ENCODE data around the gene USP54. TPM values are rescaled to one million over a fixed set of nuclear protein-coding genes. Genes with fewer than 3 reads are reported as not detected.

USP54 gene
- total and polyA plus RNA-seq, 2 of the 13 experiments (the other 11 are each of a cell fraction or from before 2014, with no cell fraction given), result 18.1 to 25.0 TPM

- Histone ChIP-seq H3K27ac (ENCODE audit: extremely low read length, insufficient read depth, low read length) (no peak overlapping the region), H3K9ac (ENCODE audit: insufficient read depth, low read depth, low read length) (no peak overlapping the region), H3K4me3 (replicated peaks in 1 of 3; ENCODE audit: insufficient read depth in 1 of 3, low read depth in 2 of 3, low read length in 3 of 3) (no peak overlapping the region), H3K36me3 (replicated peaks in 1 of 2; ENCODE audit: control insufficient read depth in 1 of 2, insufficient read depth in 2 of 2, low read length in 2 of 2) (peaks cover 0 to 1% of the 10 kb centered on the region in 2 experiments; a peak in 2 of 5 replicates), H3K27me3 (ENCODE audit: control insufficient read depth in 1 of 2, insufficient read depth in 2 of 2, low read length in 2 of 2) (no peaks in the 10 kb centered on the region), H4K20me1 (ENCODE audit: insufficient read depth, low read length) (no peaks in the 10 kb centered on the region), H3K79me2 (ENCODE audit: insufficient read depth, low read length) (peaks cover 4% of the 10 kb centered on the region), H3K9me3 (ENCODE audit: low read length) (no peaks in the 10 kb centered on the region), H3K4me2 (ENCODE audit: low read depth, low read length) (no peak overlapping the region), H2AFZ (ENCODE audit: low read length) (no peak overlapping the region), H3K4me1 (ENCODE audit: insufficient read depth, low read length) (no peaks in the 10 kb centered on the region)
- intact Hi-C loops (cut with micrococcal nuclease; ENCODE audit: unreplicated experiment) (no loop called here), in situ Hi-C loops (cut with HindIII; ENCODE audit: extremely low pct_ligation_motif_present, low pct_unique_long_range_greater_than_20kb) (no loop called here)
- FAIRE-seq (no peak), ATAC-seq (no peak), DNase-seq (ENCODE audit: low spot score) (no peak)
- 70% methylated on average over 1 of the region's 1 CpG for WGBS (ENCODE audit: low lambda C conversion rate)
- BruUV-seq (replicated peaks), result no TSS peak
- ChIA-PET CTCF (ENCODE audit: low intra/inter-chr PET ratio, low total read pairs) (no interaction called here), POLR2A (interaction anchor here (2.2 kb wide), 1 partner anchor 10 kb away, joined by 10 read pairs; the partner anchor contains the start of gene PPP3CB)
- TF ChIP-seq TFDP2 (CRISPR knock-in tag; IDR thresholded peaks at IDR 0.05) (no peak), ZNF142 (CRISPR knock-in tag; IDR thresholded peaks at IDR 0.05) (no peak), PCBP2 (optimal IDR thresholded peaks at IDR 0.05; ENCODE audit: low read depth, low read length, poor library complexity, severe bottlenecking) (no peak), CBX5 (CRISPR knock-in tag; IDR thresholded peaks at IDR 0.05; ENCODE audit: borderline replicate concordance) (no peak), TEAD2 (CRISPR knock-in tag; IDR thresholded peaks at IDR 0.05) (no peak), ZSCAN9 (CRISPR knock-in tag; IDR thresholded peaks at IDR 0.05; ENCODE audit: borderline replicate concordance) (no peak), SIX1 (CRISPR knock-in tag; IDR thresholded peaks at IDR 0.05; ENCODE audit: borderline replicate concordance) (no peak), SP2 (CRISPR knock-in tag; IDR thresholded peaks at IDR 0.05) (no peak), ZNF512B (CRISPR knock-in tag; IDR thresholded peaks at IDR 0.05; ENCODE audit: borderline replicate concordance) (no peak), ZNF468 (CRISPR knock-in tag; IDR thresholded peaks at IDR 0.05) (no peak), ZXDC (CRISPR knock-in tag; IDR thresholded peaks at IDR 0.05) (no peak)
Observed at GRCh38 chr10:73485320-73485719, 105.8 kb downstream of the USP54 start.
